GM10847 (cell line): ENCODE measurements around the gene CCSAP.
A peak's percentile ranks its signal among the peaks of the same experiment; 100 is the strongest.

Source experiments
- POLR2A ChIP-seq: IDR thresholded peaks from 2 replicates; pipeline ENCODE4 v1.6.1; 2011; ENCODE audit not compliant: insufficient read length; ENCODE audit errors: extremely low read depth

The CCSAP gene

DNA sequence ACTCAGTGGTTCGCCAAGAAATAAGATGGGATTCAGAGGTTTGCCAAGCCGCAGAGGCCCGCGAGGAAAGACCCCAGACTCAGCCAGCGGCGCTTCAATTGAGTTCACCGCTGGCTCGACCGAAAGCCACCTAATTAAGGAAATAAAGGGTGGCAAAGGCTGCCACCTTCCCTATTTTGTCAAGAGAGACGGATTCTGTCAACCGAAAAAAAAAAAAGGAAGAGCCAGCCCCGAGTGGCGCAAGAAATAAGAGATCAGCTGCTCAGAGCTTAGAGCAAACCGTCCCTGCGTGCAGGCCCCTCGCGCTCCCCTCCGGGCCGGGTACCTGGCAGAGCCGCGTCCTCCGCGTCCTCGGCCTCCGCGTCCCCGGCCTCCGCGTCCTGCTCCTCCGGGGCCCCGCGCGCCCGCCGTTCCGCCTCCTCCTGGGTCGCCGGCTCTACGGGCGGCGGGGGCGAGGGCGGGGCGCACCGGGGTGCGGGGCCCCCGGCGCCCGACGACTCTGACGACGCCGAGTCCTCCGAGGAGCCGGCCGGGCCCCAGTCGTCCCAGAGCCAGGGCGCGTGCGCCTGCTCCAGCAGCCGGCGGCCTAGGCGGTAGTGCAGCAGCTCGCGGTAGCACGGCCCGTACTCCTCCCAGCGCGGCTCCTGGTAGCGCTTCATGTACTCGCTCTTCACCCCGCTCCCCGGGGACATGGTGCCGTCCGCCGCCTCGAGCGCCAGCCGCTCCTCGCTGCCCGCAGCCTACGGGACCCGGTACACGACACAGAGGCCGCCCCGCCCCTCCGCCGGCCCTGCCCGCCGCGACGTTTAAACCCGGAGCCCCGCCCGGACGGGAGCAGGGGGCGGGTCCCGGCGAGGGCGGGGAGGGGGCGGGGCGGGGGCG lies 832 bp downstream of the CCSAP start:
- TF ChIP-seq POLR2A, result peak; percentile 40

DNA sequence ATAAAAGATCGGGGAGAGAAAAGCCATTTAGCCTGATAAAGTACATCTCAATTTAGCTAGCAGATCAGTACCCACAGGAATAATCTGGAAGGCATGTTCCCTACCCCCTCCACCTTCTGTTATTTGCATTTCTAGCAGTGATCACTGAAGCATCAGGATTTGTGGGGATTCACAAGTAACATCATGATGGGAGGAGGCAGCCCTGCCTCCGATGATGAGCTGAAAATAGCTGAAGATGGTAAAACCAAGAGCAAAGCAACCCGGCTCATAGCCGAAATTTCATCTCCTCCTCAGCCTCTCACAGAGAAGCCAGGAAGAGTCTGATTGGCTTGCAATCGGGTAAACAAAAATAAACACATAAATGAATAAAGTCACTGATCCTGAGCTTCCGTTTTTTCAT lies 2.4 kb downstream of the CCSAP start:
- TF ChIP-seq POLR2A, result no peak

DNA sequence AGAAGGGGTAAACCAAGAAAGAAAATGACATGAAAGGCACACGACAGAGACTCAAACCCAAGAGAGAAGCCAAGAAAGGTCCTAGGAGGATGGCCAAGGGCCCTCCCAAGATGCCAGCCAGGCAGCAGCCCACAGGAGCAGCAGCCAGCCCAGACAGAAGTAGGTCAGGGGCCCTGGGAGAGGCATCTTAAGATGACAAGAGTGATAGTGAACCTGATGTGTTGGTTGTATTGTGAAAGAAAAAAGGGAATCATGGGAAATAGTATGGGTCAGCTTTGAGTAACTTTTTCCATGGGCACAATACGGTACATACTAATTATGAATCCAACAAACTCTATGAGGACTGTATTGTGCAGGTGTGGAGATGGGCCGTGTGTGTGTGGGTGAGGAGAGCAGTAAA lies 3.3 kb downstream of the CCSAP start:
- TF ChIP-seq POLR2A, result no peak

DNA sequence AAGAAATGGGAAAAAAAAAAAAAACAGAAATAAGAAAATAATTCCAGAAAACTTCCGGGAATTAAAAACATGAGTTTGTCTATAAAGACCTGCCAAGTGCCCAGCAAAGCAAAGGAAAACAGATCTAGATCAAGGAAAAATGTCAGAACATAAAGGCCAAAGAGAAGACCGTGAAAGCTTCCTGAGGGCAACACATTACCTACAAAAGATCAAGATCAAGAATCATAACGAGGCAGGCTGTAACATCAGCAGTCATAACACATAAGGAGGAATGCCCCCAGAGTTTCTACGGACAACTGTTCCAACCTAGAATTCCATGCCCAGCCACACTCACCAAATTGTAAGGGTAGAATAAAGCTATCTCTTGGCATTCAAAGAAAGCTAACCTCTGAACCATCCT lies 3.8 kb downstream of the CCSAP start:
- TF ChIP-seq POLR2A, result no peak

DNA sequence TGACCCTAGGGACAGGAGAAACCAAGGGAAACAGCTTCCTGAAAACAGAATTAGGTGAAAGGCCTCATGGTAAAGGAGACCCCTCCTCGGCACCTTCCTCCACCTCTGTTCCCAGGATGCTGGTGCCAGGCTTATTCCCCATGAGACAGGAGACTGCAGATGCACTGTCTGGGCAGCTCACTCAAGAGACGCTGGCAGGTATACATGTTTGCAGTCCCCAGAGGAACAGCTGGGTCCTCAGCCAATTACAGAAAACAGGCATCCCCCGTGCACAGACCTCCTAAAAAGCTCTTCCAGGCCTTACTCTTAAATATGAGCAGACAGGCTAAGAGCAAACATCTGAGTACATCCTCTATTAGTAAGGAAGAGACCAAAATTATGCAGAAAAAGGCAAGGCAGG lies 6.5 kb downstream of the CCSAP start:
- TF ChIP-seq POLR2A, result no peak

DNA sequence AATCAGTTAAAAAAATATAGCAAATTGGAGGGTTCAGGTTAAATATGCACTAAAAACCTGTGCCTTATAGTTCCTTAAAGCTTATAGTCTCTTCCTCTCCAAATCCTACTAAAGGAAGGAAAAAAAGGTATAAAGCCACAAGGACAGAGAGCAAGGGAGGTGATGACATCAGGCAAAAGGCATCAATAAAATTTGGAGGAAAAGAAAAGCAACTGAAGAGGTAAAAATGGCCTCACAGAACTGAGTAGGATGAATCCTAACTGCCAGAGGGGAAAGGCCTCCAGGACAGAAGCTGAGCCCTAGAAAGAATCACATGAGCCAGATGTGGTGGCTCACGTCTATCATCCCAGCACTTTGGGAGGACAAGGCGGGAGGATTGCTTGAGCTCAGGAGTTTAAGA lies 8.1 kb downstream of the CCSAP start:
- no peak for TF ChIP-seq POLR2A

DNA sequence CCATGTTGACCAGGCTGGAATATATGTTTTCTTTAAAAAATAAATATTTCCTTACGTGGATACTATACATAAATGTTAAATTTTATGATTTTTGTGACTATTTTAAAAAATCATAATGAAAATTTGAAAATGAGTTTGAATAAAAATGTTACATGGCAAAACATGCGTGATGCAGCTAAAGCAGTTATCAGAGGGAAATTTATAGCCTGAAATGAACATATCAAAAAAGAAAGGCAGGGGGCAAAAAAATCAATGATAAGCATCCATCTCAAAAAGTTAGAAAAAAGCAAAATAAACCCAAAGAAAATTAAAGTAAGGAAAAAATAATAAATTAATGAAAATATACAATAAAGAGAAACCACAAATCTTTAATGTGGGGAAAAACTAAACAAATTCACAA lies 8.6 kb downstream of the CCSAP start:
- no peak for TF ChIP-seq POLR2A

DNA sequence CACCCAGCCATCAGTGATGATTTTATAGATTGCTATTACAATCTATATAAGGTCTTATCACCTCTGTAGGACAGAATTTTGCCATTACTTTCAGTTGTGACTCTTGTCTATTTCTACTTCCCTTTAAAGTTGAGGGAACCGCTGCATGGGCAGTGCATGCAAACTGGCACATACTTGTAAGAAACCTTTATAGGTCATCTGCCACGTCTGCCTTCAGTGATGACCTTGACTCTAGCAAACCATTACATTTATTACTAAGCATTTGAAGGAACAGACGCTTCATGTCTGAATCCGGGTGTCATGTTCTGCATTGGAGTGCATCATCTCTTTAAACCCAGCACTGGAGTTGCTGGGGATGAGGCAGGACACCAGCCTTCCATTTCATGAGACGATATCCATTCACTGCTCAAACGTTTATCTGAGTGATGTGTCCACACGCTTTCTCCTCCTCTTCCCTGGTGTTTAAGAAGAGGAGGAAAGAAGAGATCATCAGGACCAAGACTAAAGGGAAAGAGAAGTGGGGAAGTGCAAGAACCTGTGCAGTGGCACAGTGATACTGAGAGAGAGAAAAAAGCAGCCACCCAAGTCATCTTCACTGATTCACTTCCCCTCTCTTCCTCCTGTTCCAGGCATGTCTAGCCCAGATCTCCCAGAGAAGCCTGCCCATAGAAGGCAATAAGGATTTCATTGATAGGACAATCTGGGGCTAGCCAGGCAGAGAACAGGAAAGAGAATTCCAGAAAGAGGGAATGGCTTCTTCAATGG lies 14.1 kb downstream of the CCSAP start:
- TF ChIP-seq POLR2A, result no peak

DNA sequence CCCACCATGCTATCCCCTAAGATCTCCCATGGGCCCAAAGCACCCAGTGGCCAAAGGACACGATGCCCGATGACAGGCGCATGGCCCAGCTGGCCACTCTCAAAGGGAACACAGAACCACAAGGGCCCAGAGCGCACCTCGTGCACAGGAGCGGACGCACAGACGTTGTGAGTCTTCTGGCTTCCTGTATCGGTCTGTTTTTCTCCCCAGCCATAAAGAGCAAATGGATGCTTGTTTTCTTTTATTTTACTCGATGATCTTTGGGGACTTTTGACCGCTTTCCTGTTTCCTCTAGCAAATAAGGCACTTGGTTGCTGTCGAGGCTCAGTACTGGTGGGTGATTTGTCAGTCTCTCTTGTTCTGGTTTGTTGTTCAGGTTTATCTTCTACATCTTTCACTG lies 16.2 kb downstream of the CCSAP start:
- no peak for TF ChIP-seq POLR2A

DNA sequence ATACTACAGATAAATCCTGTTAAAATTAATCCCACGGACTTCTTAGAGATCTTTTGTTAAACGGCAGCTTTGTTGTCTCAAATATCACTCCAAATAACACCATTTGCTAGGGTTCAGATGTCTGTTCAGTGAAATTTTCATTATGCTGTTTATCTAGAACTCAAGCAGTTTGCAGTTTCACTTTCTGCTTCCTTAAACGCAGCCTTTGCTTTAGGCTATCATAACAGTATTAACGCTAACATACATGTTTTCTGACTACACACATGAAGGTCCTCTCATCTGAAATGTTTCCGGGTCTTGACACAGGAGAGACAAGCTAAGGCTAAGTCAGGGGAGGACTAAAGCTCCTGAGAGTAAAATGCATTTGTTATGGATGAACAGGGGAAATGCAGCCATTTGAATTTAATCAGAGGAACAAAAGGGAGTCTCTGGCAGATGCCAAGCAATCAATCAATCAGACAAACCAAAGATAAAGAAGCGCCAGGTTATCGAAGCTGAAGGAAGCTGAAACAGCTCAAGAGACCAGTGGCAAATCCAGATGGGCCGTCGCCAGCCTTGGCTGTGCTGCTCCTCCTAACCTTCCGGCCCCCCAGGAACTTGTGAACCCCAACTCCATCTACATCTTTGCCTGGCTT lies 16.9 kb downstream of the CCSAP start:
- TF ChIP-seq POLR2A, result no peak

DNA sequence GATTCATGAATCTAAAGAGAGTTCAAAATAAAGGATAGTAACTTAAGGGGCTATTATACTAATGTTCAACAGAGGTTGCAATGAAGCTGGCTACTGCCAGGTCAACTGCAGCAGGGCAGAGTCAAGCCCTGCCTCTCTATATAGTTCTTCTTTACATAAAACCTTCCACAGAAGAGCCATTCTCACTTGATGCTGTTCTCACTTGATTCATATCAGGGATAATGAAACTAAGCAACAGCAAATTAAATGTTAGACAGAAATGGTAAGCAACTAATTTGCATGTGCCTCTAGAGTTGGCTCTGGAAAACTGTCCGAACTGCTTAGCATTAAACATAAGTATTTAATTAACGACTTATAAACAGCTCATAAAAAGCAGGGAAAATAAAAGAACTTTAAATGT lies 17.4 kb downstream of the CCSAP start:
- TF ChIP-seq POLR2A, result no peak

DNA sequence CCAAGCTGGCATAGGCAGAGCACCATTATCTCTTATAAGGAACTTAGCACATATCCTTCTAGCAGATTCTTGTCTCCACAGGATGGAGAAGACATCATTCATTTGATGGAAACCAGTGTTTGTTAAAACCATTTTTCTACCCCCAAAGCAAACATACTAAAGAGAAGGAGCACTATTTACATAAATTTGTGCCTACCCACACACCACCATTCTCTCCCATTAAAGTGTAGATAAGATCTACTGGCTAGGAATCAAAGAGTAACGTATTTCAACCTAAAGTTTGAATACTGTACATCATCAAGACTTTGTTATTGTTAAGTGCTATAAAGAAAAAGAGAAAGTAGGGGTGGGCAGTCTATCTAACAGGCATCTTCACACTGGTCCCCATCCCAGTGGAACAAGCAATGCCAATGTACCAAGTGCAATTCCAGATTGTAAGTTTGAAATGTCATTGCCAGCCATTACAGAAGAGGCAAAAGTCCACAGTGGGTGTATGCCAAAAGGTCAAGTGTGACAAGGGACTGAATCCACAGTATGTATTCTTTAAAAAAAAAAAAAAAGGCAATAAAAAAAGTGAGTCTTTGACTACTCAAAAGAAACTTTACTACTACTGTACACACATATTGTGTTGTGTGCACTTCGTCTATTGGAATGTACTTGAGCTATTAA lies 18.8 kb downstream of the CCSAP start:
- no peak for TF ChIP-seq POLR2A

DNA sequence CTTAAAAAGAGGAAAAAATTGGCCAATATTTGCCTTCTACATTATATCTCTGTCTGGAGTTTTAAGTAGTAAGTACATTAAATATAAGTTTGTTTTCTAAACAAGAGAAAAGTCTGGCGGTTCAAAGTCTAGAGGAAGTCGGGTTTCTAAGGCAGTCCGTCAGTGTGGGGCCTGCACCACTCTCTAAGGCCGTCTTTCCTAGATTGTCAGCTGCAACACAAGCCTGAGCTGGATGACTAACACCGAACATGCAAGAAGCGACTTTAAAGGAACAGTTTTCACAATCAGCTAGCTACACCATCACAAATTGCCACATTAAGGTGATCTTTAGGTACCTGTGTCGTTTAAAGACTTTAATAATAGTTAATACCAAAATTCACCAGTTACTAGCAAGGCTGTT lies 19.6 kb downstream of the CCSAP start:
- no peak for TF ChIP-seq POLR2A

DNA sequence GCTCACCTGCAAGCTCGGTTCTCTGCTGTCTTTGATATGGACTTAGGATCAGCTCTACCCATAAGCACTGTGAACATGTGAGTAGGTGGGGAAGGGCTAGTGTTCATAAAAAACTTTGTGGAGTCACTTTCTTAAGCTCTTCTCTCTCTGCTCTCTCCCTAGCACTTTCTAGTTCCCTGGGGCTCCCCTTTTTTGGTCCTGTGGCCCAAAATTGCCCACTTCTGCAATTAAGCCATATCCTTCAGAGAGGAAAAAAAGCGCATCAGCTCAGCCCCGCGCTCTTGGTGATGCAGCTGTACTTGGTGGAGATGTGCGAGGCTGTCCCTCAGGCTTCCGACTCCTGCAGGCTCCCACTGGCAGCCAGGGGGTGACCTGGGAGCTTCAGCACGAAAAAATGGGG lies 23.4 kb downstream of the CCSAP start:
- no peak for TF ChIP-seq POLR2A

DNA sequence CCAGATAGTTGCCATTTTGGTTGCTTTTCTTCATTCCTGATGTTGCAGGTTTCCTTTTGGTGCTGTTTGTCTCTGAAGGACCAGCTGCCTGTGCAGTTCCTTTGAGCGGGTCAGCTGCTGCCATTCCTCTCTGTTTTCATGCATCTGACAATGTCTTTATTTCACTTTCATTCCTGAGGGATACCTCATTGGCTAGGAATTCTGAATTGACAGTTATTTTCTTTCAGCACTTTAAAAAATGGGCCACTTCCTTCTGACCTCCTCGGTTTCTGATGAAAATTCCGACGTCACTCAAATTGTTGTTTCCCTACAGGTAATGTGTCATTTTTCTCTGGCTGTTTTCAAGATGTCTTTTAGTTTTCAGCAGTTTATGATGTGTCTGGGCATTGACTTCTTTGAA lies 24.8 kb downstream of the CCSAP start:
- no peak for TF ChIP-seq POLR2A

DNA sequence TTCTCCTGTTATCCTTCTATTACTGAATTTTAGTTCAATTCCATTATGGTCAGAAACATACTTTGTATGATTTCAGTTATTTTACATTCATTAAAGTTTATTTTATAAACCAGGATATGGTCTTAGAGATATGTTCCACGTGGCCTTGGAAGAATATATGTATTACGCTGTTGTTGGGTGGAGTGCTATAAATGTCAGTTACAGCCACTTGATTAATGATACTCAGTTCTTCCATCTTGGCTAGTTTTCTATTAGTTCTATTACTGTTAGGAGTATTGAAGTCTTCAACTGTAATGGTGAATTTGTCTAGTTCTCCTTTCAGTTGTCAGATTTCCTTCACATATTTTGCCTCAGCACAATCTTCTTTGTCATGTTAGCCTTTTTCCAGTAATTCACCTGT lies 26.7 kb downstream of the CCSAP start:
- TF ChIP-seq POLR2A, result no peak

DNA sequence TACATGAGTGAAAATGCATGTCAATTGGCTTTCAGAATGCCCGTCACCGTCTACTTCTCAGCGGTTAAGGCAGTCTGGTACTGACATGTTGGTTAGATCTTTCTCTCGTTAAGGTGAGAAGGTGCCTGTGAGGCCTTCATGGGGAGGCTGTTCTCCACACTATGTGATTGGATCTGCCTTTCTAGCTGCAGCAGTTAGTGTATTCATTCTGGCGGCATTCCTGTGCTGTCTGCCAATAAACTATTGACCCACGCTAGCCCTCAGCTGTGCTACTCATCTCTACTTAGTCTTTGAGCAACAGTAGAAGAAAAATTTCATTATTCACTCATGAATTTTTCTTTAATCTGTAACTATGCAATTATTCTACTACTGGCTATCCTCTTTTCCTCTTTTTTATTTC lies 32.0 kb downstream of the CCSAP start:
- TF ChIP-seq POLR2A, result no peak
